Medulla oblongata (tissue), 1 donor: ENCODE results near the gene FOXL1.

ENCODE experiments used
- DNase-seq: peaks from one replicate; pipeline ENCODE4 v3.0.0-alpha.2; 2015; ENCODE audit errors: extremely low spot score

Gene FOXL1

DNA sequence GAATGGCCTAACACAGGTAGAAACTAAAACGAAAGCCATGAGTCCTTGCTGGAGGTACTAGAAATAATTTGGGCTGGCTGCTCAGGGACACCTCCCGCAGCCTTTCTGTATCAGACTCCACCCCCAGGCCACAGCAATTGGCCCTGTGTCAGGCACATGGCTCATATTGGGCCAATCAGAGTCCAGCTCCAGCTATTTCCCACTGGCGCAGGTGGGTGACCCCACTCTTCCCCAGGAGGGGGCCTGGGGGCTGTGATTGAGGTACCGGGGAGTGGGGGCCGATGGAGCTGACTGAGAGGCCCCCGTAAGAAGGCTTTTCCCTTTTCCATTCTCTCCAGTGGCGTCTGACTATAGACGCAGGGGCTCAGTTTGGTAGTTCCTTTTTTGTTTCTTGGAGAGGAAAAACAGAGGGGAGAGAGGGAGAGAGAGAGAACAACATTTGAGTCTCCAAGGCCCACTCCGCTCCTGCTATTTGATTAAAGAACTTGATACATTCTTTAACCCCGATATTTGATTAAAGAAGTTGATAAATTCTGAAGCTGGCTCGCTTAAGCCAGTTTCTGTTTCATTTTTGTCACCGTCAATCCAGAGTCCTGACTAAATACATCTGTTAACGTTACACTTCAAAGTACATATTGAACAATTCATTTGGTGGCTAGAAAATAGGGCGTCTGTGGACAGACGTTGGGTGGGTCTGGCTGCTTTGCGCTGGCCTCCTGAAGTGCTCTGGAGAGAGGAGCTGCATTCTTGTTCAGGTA is 26.3 kb downstream of the FOXL1 start:
- DNase-seq: no peak

DNA sequence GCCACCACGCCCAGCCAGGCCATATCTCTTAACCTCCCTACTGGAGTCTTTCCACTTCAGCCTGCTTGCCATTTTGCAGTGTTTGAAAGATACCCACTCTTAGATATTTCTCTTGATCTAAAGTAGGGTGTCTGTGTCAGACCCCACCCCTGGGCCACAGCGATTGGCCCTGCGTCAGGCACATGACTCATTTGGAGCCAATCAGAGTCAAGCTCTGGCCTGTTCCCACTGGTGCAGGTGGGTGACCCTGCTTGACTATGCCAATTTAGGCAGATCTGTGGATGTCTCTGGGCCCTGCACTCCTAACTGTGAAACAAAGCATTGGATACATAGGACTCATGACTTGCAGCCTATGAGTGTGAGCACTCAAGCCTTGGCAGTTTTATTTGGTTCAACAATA is 27.6 kb downstream of the FOXL1 start:
- DNase-seq: no peak

DNA sequence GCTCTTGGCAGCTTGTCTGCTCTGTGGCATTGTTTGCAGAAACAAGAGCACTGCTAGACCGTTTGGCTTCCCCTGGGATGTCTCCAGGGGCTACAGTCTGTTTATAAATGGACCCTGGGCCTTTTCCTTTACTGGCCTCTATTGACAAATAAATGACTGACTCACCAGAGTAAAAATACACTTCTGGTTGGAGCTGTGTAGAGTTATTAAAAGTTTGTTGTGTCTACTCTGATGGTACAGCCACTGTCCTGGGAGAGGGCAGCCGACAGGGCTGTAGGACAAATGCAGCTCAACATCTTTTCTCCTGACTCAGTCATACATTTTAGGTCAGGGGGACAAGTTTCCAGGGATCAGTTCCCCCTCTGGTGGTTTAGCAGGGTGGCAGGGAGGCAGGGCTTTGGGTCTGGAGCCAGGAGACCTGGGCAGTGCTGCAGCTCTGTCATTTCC is 30.0 kb downstream of the FOXL1 start:
- no peak for DNase-seq

DNA sequence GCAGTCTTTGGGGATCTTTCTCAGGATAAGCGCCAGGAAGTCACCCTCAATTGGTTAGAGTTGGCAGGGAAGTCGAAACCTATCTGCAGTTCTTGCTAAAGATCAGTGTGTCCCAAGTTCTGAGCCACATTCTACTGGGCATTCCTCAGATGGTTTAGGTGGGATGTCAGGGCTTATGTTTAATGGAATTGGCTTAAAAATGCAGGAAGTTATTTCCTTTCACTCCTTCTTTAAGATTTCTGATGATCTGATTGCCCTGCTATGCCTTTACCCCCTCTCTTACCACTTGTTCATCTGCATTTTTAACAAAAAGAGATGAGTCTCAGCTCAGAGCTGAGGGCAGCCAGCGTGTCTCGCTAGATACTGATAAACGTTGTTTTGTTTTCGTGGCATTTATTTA is 30.8 kb downstream of the FOXL1 start:
- no peak for DNase-seq

DNA sequence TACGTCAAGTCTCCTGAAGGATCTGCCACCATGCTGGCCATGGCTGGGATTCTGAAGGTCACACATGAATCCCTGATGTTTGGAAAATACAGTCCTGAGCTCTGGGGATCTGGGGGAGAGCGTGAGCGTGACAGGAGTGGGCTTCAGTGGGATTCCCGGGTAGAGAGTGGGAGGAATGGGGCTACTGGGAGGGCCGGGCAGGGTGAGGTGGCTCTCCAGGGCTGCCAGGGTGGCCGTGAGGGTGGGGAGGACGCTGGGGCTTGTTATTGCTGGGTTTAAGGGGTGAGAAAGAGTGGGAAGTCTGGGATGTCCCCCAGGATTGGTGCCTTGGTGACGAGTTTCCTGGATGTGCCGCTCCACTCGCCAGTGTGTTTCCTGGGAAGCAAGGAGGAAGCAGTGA is 31.3 kb downstream of the FOXL1 start:
- no peak for DNase-seq

DNA sequence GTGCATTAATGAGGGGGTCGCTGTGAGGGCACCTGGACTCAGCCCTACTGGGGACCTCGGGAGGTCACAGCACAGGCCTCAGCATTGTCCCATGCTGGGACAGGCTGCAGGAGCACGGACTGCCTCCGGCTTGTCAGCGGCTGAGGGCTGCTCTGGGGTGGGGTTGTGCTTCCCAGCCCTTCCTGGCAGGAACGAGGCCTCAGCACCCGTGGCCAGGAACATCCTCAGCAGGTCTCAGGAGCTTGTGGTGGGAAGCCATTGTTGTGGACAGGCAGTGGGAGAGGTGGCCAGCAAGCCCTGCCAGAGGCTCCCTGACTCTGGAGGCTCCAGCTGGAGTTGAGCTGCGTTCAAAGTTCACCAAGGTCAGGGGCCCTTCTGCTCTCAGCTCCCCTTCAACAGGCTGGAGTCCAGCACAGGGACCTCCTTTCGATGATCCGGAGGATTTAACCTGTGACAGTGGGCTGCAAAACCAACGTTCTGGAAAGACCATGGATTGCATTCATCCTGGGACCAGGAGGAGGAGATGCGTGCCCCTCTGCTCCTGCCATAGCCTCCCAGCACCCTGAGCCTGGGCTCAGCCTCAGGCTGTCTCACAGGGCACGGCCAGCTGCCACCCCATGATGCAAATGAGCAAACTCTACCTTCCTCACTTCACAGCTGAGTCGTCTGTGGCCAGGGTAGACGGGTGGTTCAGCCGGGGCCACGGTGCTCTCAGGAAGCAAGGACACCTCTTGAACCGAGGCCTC is 32.6 kb downstream of the FOXL1 start:
- no peak for DNase-seq

DNA sequence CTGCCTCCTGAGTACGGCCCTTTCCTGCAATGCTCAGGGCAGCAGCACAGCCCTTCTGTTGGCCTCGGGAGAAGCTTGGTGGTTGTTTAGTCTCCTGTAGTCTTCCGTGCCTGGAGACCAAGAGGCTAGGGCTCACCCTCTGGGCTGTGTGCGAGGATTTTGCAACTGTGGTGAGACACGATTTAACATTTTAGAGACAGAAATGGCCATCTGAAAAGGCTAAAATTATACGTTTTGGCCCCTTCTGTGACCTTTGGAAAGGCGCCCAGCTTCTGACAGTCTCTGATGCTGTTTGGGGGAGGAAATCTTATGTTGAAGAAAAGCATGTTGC is 33.1 kb downstream of the FOXL1 start:
- DNase-seq: no peak

DNA sequence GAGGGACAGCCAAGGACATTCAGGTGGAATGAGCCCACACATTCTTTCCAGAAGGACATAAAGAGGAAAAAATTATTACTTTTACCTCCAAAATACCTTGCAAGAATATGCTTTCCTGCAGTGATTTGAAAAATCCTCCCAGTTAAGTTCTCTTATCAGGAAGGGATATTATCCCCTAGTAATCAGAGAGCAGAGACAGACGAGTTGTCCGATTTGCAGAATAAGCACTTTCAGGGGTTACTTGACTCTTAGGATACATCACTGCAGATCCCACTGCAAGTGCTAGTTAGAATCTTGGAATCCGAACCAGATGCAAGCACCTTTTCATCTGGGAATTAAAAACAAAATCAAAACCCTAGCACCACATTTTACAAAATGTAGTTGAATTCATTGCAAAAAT is 33.6 kb downstream of the FOXL1 start:
- no peak for DNase-seq

DNA sequence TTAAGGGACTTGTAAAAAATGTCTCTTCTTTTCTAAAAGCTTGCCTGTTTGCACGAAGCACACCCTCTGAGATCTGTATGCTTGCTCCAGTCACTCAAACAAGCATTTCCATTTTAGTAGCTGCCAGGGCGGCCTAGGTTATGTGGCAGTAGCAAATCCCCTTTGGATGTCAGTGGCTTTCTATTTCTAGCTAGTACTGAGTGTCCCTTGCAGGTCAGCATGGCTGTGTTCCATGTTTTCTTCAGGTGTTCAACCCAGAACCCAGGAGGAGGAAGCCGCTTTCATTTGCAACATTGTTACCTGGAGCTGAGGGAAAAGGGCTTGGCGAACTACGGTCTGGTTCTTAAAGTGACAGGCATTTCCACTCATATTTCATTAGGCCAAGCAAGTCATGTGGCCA is 36.4 kb downstream of the FOXL1 start:
- DNase-seq: no peak

DNA sequence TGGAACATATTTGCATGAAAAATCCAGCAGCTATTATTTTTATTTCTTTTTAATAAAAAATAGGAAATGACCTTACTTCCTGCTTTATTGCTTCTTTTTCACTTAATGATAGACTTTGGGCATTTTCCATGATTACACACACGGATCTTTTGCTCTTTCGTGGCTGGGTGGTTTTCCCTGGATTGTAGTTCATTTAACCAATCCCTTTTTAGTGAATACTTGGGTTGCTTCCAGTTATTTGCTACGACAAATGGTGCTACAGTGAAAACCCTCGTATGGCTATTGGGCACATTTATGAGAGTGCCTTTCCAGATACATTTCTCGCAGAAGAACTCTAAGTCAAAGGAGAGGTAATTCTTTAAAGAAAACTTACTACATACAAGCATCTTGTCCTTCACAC is 38.6 kb downstream of the FOXL1 start:
- DNase-seq: no peak

DNA sequence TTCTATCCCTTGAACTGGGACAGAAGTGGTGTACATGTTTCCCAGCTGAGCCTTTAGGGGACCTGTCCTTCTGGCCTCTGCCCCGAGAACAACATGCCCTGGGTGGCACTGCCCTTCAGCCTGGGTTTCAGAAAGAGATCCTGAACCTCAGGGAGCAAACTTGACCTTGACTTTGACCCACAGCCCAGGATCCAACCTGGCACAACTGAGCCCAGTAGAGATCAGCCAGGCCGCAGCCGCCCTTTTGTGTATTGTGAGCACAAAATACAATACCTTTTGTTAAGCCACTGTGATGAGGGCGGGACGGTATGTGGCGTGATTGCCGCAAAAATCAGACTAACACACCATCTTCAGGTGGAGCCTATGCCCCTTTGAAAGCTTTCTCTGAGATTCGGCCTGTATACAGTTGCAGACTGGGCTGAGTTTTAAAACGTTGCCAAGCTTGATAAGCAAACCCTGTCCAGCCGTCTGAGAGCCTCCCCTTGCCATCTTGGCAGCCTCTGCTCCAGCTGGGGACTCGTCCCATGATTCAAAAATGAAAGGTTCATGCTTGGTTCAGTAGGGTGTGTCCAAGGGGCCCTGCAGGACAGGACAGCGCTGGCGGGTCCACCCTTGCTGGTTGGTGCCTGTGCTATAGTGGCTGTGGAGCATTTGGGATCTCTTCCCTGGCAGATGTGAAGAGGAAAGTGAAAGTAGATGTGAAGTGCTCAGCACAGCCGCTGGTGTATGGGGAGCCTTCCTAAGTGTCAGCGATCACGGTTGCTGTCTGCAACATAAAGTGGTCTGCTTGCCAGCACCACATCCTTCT is 40.3 kb downstream of the FOXL1 start:
- DNase-seq: no peak

DNA sequence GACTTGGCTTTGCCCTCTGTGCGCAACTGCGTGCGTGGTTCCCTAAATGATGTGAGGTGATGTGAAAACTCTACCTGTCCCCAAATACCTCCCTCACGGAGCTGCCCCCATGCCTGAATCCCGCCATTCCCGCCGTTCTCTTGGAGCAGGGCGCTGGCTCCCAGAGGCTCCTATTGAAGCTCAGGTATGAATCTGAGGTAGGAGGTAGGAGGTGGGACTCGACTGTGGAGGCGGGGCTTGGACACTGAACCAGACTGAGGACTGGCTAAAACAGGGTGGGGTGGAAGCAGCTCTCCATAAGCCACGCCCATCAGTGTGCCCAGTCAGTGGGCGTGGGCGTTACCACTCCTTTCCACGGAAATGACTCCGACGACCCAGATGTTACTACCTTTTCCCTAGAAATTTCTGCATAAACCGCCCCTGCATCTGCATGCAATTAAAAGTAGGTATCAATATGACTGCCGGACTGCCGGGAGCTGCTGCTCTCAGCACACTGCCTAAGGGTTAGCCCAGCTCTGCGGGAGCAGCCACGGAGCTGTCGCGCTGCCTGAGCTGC is 41.0 kb downstream of the FOXL1 start:
- no peak for DNase-seq

DNA sequence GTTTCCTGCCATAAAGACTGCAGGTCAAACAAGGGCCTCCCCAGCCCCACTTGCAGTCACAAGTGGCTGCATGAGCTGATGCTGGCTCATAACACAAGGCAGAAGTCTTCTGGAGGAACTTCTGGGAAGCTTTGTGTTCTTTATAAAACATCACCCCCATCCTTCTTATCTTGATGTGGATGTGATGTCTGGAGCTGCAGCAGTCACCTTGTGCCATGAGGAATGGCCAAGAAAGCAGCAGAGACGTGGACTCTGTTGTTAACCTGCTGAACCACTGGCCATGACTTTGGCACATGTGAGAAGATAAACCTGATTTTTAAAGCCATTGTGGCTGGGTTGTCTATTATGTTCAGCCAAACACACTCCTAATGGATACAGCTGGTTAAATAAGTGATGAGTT is 41.8 kb downstream of the FOXL1 start:
- no peak for DNase-seq

DNA sequence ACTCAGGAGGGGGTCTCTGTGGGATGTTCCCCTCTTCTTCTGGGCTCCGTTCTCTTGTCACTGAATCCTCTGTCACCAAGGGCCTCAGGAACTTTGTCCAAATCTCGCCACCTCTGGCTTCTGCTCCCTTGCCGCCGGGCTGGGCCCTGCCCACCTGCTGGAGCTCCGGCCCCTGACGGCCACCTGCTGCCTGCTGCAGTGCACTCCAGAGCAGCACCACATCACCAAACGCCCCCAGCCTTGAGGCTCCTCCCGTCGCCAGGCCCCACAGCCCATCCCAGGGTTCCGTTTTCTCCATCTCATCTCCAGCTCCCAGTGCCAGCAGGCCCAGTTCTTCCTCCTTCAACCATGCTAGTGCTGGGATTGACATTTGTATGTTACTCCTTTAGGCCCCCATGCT is 43.6 kb downstream of the FOXL1 start:
- no peak for DNase-seq

DNA sequence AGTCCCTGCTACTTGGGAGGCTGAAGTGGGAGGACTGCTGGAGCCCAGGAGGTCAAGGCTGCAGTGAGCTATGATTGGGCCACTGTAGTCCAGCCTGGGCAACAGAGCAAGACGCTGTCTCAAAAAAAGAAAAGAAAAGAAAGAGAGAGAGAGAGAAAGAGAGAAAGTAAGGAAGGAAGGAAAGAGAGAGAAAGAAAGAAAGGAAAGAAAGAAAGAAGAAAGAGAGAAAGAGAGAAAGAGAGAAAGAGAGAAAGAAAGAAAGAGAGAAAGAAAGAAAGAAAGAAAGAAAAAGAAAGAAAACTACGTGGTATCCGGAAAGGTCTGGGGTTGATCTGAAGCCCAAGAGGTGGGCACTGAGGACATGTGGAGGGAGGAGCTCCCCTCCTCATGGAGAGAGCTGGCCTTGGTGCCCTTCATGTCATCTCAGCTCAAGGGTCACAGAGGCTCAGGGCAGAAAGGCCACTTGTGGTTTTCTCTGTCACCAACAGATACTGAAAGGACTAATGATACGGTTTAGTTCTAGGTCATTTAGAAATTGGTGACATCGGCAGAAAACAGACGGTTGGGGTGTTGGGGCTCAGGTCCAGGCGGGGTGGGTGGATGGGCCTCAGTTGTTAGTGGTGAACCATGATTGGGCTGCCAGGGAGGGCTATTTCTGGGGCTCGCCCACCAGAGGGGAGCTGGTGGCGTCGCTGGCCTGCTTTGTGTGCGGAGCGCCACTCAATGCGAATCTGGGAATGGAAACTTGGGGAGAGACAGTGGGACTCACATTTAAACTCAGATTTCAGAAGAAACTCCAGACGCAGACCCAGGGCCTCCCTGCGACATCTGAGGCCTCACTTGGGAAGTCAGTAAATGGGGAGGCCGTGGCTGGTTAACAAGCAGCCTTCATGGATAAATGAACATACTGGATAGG is 44.6 kb downstream of the FOXL1 start:
- DNase-seq: no peak

DNA sequence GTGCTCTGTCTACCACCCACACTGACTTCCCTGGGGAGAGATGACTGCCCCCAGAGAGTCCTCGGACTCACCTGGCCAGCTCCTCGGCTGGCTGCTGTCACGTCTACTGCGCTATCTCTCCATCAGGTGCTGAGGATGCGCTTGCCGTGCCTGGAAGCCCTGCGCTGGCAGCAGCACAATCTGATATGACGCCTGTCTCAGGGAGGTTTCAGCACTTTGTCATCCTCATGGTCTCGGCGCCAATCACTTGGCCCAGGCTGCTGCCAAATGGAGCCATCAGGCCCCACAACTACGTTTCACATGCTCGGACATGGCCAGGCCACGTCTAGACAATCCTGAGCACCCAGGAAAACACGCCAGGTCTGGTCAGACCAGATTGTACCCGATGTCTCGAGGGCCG is 46.7 kb downstream of the FOXL1 start:
- DNase-seq: no peak

DNA sequence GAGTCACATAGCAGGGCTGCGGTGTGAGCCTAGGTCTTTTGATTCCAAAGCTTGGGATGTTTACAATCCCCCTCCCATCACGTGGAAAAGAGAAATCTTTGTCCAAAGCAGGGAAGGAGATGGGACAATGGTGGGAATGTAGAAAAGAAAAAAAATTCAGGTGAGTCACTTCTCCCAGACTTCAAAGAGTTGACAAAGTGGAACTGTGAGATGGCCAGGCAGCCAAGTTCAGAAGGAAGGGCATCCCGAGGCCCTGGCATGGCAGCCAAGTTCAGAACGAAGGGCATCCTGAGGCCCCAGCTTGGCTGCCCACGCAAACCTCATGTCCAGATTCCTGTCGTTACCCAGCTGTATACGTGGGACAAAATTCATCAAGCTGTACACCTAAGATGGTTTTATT is 47.5 kb downstream of the FOXL1 start:
- DNase-seq: no peak

DNA sequence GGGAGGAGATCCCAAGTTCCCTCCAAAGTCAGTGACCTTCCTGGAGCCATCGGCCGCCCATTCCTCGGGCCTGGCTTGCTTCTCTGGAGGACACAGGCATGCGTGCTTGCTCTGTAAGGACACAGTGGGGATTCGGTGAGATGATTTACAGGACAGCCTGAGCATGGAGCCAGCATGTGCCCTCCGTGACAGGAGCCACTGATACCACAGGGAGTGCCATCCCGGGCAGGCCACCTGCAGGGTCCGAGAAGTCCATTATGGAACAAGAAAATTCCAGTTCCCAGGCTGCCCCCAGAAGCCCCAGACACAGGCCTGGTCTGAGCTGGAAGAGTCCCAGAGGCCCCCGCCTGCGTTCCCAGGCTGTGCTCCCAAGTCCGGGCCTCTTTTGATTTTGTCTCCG is 47.9 kb downstream of the FOXL1 start:
- no peak for DNase-seq

DNA sequence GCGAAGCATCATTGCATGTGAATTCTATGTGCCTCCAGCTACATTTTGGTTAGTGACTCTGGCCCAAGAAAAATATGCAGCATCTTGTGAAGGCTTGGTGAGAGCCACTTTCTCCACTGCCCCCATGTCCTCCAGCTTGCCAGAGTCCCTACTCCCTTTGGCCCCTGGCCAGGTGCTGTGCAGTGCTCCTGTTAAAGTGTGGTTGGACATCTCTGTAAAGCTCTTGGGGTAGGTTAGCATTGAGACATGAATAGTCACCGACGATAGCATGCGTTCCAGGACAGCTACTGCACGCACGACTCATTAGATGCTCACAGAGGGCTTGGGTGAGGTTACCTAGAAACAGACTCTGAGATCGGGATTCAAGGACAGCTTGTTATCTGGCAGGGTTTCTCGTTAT is 48.6 kb downstream of the FOXL1 start:
- DNase-seq: no peak

DNA sequence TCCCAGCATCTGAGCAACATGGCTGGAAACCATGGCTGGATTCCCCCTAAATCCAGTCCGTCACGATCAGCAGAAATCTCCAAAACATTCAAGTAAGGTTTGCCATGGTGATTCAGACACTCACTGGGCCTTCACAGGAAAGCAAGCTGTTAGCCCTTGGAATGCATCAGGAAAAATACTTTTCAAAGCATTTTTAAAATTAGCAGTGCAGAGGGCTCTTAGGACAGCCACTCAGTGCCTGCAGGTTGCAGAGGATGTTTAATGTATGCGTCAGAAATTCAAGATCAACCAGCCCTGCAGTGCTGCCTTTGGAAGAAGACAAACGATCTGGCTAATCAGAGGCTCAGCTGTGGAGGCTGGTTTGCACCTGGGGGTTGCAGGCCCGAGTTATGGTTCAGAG is 50.3 kb downstream of the FOXL1 start:
- DNase-seq: no peak

DNA sequence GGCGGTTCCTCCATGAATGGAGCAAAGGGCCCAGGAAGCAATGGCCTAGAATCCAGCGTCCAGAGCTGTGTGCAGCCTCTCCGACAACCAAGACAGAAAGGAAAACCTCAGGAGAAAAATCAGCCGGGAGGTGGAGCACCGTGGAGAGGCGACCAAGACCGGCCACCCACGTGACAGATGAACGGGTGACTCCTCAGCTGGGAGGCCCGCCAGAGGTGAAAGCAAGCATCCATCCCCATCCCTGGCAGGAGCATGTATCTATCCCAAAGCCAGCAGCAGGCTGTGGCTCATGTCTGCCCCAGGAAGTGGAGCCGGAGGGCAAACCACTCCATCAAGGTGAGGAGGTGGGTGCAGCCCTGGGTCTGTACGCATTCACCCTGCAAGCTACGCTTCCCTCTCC is 52.1 kb downstream of the FOXL1 start:
- DNase-seq: no peak
